Measurements from ENCODE around the gene OR7G3.

The OR7G3 gene

DNA sequence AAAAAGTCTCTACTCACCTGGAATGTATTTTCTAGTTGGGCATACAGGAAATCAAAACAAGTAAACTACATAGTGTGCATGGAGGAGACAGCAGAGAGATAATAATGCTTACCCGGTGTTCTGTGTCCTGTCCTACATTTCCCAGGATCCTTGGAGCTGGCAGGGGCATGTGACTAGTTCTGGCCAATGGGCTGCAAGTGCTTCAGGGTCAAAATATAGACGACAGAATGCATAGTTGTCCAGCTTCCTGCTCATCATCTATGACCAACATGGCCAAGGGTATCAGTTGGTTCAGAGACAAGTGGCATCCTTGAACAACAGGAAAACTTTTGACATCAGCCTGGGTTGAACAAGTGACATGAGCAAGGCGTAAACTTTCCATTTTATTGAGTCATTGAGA is 21.9 kb upstream of the OR7G3 start:
- Histone ChIP-seq H3K9me3 (replicated peaks; ENCODE audit: low read length) (peaks cover 26% of the 10 kb centered on the region), H3K9ac (ENCODE audit: low read depth, low read length) (no peak overlapping the region), H3K36me3 (ENCODE audit: insufficient read depth, low read length) (peaks cover 31% of the 10 kb centered on the region), H3K4me3 (ENCODE audit: low read length) (no peak overlapping the region), H3K27me3 (ENCODE audit: control insufficient read depth, insufficient read depth, low read length) (no peaks in the 10 kb centered on the region), H3K4me1 (ENCODE audit: control insufficient read depth, insufficient read depth, low read length) (no peaks in the 10 kb centered on the region), H3K4me2 (ENCODE audit: low read length) (no peak overlapping the region)

DNA sequence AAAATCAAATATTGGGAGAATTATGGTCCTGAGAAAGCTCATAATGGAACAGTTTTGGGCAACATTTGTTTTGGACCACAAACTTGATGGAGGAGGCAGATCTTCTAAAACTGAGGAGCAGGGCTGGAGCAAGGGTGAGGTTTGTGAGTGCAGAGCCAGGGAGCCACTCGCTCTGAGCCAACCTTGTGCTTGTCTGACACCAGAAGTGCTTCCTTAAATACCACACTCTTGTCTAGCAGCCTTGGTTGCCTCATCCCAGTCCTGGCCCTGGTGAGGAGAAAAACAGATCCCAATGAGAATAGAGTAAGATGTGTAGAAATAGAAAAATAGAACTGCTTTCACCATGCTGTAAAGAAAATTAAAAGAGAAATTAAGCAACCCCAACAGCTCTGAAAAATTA is 20.1 kb upstream of the OR7G3 start:
- Histone ChIP-seq H3K4me3 (ENCODE audit: low read length) (no peak overlapping the region), H3K9me3 (replicated peaks; ENCODE audit: low read length) (peaks cover 26% of the 10 kb centered on the region), H3K4me1 (ENCODE audit: control insufficient read depth, insufficient read depth, low read length) (no peaks in the 10 kb centered on the region), H3K4me2 (ENCODE audit: low read length) (no peak overlapping the region), H3K27me3 (ENCODE audit: control insufficient read depth, insufficient read depth, low read length) (no peaks in the 10 kb centered on the region), H3K9ac (ENCODE audit: low read depth, low read length) (no peak overlapping the region), H3K36me3 (ENCODE audit: insufficient read depth, low read length) (peaks cover 26% of the 10 kb centered on the region)

DNA sequence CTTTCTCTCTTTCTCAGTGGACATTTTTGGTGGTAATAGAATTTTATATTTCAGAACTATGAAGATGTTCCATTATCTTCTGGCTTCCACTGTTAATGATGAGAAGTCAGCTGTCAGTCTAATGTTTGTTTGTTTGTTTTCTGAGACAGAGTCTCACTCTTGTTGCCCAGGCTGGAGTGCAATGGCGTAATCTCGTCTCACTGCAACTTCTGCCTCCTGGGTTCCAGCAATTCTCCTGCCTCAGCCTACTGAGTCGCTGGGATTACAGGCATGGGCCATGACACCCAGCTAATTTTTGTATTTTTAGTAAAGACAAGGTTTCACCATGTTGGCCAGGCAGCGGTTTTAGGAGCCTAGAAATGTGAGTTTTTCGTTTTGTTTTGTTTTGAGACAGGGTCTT is 18.2 kb upstream of the OR7G3 start:
- H3K36me3 ChIP-seq (ENCODE audit: insufficient read depth, low read length), result peaks cover 29% of the 10 kb centered on the region
- peaks cover 9% of the 10 kb centered on the region for H3K4me1 ChIP-seq (ENCODE audit: control insufficient read depth, insufficient read depth, low read length)
- H3K4me3 ChIP-seq (ENCODE audit: low read length), result no peak overlapping the region
- H3K4me2 ChIP-seq (ENCODE audit: low read length), result no peak overlapping the region
- H3K9me3 ChIP-seq (replicated peaks; ENCODE audit: low read length), result peaks cover 26% of the 10 kb centered on the region
- no peak overlapping the region for H3K9ac ChIP-seq (ENCODE audit: low read depth, low read length)
- H3K27me3 ChIP-seq (ENCODE audit: control insufficient read depth, insufficient read depth, low read length), result no peaks in the 10 kb centered on the region

DNA sequence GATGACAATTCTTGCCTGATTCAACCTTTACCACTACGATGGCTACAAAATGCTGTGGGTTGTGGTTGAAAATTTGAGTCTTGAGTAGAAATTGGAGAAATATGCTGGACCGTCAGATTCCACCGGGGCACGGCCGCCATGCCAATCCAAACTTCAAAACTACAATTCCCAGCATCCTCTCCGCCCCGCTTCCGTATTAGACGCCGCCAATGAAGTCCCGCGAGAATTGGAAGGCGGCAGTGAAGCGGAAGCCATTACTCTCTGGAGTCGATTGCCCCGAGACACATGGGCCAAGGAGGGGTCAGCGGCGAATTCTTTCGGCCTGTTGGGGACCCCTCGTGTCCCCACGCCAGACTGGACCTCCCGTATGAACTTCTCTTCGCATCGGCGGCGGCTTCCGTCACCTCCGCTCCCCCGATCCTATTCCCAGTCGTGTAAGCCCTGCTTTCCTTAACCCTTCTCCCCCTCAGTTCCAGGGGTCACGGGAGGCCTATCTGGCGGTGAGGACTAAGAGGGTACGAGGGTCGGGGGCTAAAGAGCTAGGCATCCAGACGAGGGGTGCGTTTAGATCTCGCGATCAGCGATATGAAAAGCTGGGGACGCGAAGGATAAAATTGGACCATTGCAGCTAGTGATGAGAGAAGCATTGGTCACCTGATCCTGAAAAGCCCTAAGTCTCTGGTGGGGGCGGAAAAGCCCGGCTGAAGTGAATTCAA is 13.6 kb upstream of the OR7G3 start, which contains the start of gene ZNF317:
TSS of gene ZNF317 (plus strand) at position 239 of the 716 bp plus-strand sequence. CDS start 15,620 bp downstream, outside the sequence.
- peaks cover 16% of the 10 kb centered on the region for H3K36me3 ChIP-seq (ENCODE audit: insufficient read depth, low read length)
- H3K4me3 ChIP-seq (ENCODE audit: low read length), result peak within 1 kb of the TSS; percentile 84
- H3K9ac ChIP-seq (ENCODE audit: low read depth, low read length), result peak within 1 kb of the TSS; percentile 95
- H3K4me1 ChIP-seq (ENCODE audit: control insufficient read depth, insufficient read depth, low read length), result peaks cover 9% of the 10 kb centered on the region
- H3K4me2 ChIP-seq (ENCODE audit: low read length), result peak within 1 kb of the TSS; percentile 89
- peaks cover 11% of the 10 kb centered on the region for H3K9me3 ChIP-seq (replicated peaks; ENCODE audit: low read length)
- no peaks in the 10 kb centered on the region for H3K27me3 ChIP-seq (ENCODE audit: control insufficient read depth, insufficient read depth, low read length)

DNA sequence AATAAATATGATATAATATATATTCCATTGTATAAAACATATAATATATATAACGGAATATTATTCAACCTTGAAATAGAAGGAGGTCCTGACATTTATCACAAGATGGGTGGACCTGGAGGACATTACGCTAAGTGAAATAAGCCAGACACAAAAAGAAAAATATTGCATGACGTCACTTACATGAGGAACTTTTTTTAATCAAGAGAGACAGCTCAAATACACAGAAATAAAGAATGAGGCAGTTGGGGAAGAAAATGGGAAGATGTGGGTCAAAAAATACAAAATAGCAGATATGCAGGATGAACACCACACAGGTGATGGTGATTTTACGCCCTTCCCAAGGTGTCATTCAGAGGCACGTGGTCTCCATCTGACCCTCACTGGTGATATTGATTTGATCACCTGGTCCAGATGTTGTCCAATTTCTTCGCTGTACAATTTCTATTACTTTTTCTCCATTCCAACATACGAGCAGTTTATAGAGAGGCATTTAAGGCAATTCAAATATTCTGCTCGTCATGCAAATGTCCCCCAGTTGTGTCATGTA is 12.9 kb upstream of the OR7G3 start:
- peak overlapping the region; percentile 95 for H3K9ac ChIP-seq (ENCODE audit: low read depth, low read length)
- peak overlapping the region; percentile 84 for H3K4me3 ChIP-seq (ENCODE audit: low read length)
- peak overlapping the region; percentile 89 for H3K4me2 ChIP-seq (ENCODE audit: low read length)
- H3K36me3 ChIP-seq (ENCODE audit: insufficient read depth, low read length), result peaks cover 13% of the 10 kb centered on the region
- H3K9me3 ChIP-seq (replicated peaks; ENCODE audit: low read length), result peaks cover 4% of the 10 kb centered on the region
- no peaks in the 10 kb centered on the region for H3K27me3 ChIP-seq (ENCODE audit: control insufficient read depth, insufficient read depth, low read length)
- peaks cover 9% of the 10 kb centered on the region for H3K4me1 ChIP-seq (ENCODE audit: control insufficient read depth, insufficient read depth, low read length)

DNA sequence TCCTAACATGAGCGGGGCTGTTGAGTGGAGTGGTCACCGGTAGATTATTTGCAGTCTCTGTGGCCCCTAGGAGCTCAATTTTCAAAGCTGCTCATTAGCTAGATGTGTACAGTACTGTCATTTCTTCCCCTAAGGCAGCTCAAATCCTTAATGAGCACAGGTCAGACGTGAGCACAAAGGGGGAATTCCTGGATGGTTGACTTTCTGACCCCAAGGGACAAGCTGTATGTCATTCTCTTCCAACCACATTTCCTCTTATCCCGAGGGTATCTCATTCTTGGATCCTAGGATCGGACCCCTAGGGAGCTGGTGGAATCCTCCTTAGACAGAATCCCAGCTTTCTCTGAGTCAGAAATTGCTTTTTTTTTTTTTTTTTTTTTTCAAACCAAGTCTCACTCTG is 5.7 kb upstream of the OR7G3 start:
- H3K4me3 ChIP-seq (ENCODE audit: low read length), result no peak overlapping the region
- H3K36me3 ChIP-seq (ENCODE audit: insufficient read depth, low read length), result no peaks in the 10 kb centered on the region
- H3K9ac ChIP-seq (ENCODE audit: low read depth, low read length), result no peak overlapping the region
- no peaks in the 10 kb centered on the region for H3K27me3 ChIP-seq (ENCODE audit: control insufficient read depth, insufficient read depth, low read length)
- no peak overlapping the region for H3K4me2 ChIP-seq (ENCODE audit: low read length)
- no peaks in the 10 kb centered on the region for H3K9me3 ChIP-seq (replicated peaks; ENCODE audit: low read length)
- no peaks in the 10 kb centered on the region for H3K4me1 ChIP-seq (ENCODE audit: control insufficient read depth, insufficient read depth, low read length)

DNA sequence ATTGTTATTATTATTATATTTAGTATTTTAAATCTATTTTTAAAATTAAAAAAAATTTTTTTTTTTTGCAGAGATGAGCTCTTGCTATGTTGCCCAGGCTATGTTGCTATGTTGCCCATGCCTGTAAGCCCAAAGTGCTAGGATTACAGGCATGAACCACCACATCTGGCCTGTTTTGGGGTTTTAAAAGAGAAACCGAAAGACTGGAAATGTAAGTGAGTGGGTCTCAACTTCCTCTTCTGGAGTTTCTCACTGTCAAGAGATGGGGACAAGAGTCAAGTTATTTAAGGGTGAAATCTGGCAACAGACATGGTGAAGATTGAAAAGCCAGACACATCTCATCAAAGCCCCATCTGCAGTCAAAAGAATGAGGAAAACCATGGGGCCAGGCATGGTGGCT is 4.2 kb upstream of the OR7G3 start:
- no peak overlapping the region for H3K4me2 ChIP-seq (ENCODE audit: low read length)
- H3K36me3 ChIP-seq (ENCODE audit: insufficient read depth, low read length), result no peaks in the 10 kb centered on the region
- no peaks in the 10 kb centered on the region for H3K4me1 ChIP-seq (ENCODE audit: control insufficient read depth, insufficient read depth, low read length)
- H3K9me3 ChIP-seq (replicated peaks; ENCODE audit: low read length), result no peaks in the 10 kb centered on the region
- no peaks in the 10 kb centered on the region for H3K27me3 ChIP-seq (ENCODE audit: control insufficient read depth, insufficient read depth, low read length)
- H3K4me3 ChIP-seq (ENCODE audit: low read length), result no peak overlapping the region
- H3K9ac ChIP-seq (ENCODE audit: low read depth, low read length), result no peak overlapping the region

DNA sequence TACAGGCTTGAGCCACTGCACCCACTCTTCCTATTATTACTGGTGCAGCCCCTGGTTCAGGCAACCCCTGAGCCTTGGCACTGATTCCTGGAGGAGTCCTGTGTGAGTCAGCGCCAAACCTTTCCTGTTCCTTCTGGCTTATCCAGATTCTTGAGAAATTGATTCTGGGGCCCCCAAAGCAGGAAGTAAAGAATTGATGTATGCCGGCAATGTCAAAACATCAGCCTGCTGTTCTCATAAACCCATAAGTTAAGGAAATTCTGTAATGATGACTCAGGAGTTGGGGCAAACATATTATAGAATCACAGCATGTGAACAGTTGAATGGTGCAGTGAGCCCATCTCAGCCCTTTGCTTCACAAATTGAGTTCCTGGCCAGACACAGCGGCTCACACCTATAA is 1.4 kb upstream of the OR7G3 start:
- H3K36me3 ChIP-seq (ENCODE audit: insufficient read depth, low read length), result no peaks in the 10 kb centered on the region
- no peak overlapping the region for H3K9ac ChIP-seq (ENCODE audit: low read depth, low read length)
- no peak overlapping the region for H3K4me2 ChIP-seq (ENCODE audit: low read length)
- H3K4me1 ChIP-seq (ENCODE audit: control insufficient read depth, insufficient read depth, low read length), result no peaks in the 10 kb centered on the region
- H3K9me3 ChIP-seq (replicated peaks; ENCODE audit: low read length), result no peaks in the 10 kb centered on the region
- no peak overlapping the region for H3K4me3 ChIP-seq (ENCODE audit: low read length)
- no peaks in the 10 kb centered on the region for H3K27me3 ChIP-seq (ENCODE audit: control insufficient read depth, insufficient read depth, low read length)

DNA sequence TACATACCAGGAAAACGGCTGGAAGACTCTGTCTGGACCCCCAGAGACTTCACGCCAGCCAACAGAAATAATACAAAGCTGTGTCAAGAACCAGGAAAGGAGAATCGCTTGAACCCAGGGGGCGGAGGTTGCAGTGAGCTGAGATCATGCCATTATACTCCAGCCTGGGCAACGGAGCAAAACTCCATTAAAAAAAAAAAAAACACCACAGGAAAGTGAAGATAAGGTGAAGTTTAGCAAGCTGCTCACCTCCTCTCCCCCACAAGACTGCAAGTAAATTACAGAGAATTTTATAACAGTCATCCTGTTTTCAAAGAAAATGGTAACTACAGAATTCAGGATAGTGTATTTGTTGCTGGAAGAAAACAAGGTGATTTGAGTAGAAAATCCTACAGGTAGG is 10.2 kb downstream of the OR7G3 start:
- no peak overlapping the region for H3K9ac ChIP-seq (ENCODE audit: low read depth, low read length)
- H3K27me3 ChIP-seq (ENCODE audit: control insufficient read depth, insufficient read depth, low read length), result no peaks in the 10 kb centered on the region
- no peaks in the 10 kb centered on the region for H3K9me3 ChIP-seq (replicated peaks; ENCODE audit: low read length)
- H3K4me1 ChIP-seq (ENCODE audit: control insufficient read depth, insufficient read depth, low read length), result no peaks in the 10 kb centered on the region
- H3K4me2 ChIP-seq (ENCODE audit: low read length), result no peak overlapping the region
- H3K36me3 ChIP-seq (ENCODE audit: insufficient read depth, low read length), result no peaks in the 10 kb centered on the region
- H3K4me3 ChIP-seq (ENCODE audit: low read length), result no peak overlapping the region

DNA sequence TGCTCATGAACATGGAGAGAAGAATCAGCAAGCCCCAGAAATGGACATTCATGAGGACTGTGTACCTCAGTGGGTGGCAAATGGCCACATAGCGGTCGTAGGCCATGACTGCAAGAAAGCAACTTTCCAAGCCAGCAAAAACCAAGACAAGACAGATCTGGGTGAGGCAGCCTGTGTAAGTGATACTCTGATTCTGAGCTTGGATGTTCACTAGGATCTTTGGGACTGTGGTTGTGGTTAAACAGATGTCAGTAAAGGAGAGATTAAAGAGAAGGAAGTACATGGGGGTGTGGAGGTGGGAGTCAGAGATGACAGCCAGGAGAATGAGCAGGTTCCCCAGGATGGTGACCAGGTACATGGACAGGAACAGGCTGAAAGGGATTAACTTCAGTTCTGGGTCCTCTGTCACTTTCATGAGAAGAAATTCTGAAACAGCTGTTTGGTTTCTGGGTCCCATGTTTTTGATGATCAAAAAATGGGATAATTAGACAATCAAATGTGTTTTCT is 11.4 kb downstream of the OR7G3 start, which contains the start of gene OR7G1:
TSS of gene OR7G1 (minus strand) at position 457 of the 507 bp plus-strand sequence. CDS start at position 457, 0 bp downstream.
- Histone ChIP-seq H3K4me2 (ENCODE audit: low read length) (no peak within 1 kb of the TSS), H3K9me3 (replicated peaks; ENCODE audit: low read length) (no peaks in the 10 kb centered on the region), H3K4me3 (ENCODE audit: low read length) (no peak within 1 kb of the TSS), H3K36me3 (ENCODE audit: insufficient read depth, low read length) (no peaks in the 10 kb centered on the region), H3K27me3 (ENCODE audit: control insufficient read depth, insufficient read depth, low read length) (no peaks in the 10 kb centered on the region), H3K9ac (ENCODE audit: low read depth, low read length) (no peak within 1 kb of the TSS), H3K4me1 (ENCODE audit: control insufficient read depth, insufficient read depth, low read length) (no peaks in the 10 kb centered on the region)

DNA sequence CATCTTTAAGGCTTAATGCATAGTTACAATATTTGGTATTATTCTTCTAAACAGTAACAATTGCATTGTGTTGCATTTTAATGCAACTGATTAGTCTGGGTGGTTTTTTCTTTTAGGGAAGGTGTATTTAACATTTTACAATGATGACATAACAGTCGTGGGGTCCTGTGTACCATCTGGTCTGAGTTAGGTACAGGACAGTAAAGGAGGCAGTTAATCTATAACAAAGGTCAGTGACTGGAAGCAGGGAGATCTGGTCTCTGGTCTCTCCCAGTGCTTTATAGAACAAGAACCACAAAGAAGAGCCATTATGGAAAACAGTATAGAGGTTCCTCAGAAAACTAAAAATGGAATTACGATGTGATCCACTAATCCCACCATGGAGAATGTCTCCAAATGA is 16.8 kb downstream of the OR7G3 start:
- Histone ChIP-seq H3K9ac (ENCODE audit: low read depth, low read length) (no peak overlapping the region), H3K4me2 (ENCODE audit: low read length) (no peak overlapping the region), H3K9me3 (replicated peaks; ENCODE audit: low read length) (no peaks in the 10 kb centered on the region), H3K27me3 (ENCODE audit: control insufficient read depth, insufficient read depth, low read length) (no peaks in the 10 kb centered on the region), H3K4me1 (ENCODE audit: control insufficient read depth, insufficient read depth, low read length) (no peaks in the 10 kb centered on the region), H3K36me3 (ENCODE audit: insufficient read depth, low read length) (no peaks in the 10 kb centered on the region), H3K4me3 (ENCODE audit: low read length) (no peak overlapping the region)

DNA sequence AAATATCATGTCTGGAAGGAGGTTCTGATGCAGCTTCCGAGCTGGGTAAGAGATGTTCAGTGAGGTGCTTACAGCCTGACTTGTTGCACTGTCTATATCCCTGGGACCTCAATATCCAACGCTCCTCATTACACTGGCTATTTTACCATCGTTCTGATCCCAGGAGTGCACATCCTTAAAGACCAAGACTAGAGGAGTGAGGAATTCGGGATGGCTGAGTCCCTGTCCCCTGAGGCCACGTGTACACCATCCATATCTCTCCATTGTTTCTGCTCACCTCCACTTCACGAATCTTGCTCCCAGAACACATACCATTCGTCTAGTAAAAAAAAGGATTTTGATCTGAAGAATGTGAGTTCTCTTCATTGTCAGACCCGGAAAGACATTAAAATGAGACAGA is 19.4 kb downstream of the OR7G3 start, which contains the start of gene OR7G2:
TSS of gene OR7G2 (minus strand) at position 101 of the 400 bp plus-strand sequence. CDS start 4,232 bp downstream, outside the sequence.
- H3K9ac ChIP-seq (ENCODE audit: low read depth, low read length), result no peak within 1 kb of the TSS
- no peak within 1 kb of the TSS for H3K4me2 ChIP-seq (ENCODE audit: low read length)
- no peaks in the 10 kb centered on the region for H3K4me1 ChIP-seq (ENCODE audit: control insufficient read depth, insufficient read depth, low read length)
- H3K4me3 ChIP-seq (ENCODE audit: low read length), result no peak within 1 kb of the TSS
- H3K36me3 ChIP-seq (ENCODE audit: insufficient read depth, low read length), result no peaks in the 10 kb centered on the region
- peaks cover 6% of the 10 kb centered on the region for H3K9me3 ChIP-seq (replicated peaks; ENCODE audit: low read length)
- no peaks in the 10 kb centered on the region for H3K27me3 ChIP-seq (ENCODE audit: control insufficient read depth, insufficient read depth, low read length)

Data from skeletal muscle satellite cell (primary cell).